ENCODE data around the gene RPL22.

GRCh38 chr1:6142734-6143133, 56.7 kb downstream of the RPL22 start:
- TF ChIP-seq, protein P1, sequence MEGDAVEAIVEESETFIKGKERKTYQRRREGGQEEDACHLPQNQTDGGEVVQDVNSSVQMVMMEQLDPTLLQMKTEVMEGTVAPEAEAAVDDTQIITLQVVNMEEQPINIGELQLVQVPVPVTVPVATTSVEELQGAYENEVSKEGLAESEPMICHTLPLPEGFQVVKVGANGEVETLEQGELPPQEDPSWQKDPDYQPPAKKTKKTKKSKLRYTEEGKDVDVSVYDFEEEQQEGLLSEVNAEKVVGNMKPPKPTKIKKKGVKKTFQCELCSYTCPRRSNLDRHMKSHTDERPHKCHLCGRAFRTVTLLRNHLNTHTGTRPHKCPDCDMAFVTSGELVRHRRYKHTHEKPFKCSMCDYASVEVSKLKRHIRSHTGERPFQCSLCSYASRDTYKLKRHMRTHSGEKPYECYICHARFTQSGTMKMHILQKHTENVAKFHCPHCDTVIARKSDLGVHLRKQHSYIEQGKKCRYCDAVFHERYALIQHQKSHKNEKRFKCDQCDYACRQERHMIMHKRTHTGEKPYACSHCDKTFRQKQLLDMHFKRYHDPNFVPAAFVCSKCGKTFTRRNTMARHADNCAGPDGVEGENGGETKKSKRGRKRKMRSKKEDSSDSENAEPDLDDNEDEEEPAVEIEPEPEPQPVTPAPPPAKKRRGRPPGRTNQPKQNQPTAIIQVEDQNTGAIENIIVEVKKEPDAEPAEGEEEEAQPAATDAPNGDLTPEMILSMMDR (IDR thresholded peaks at IDR 0.05) = no peak
- TF ChIP-seq EP300 (IDR thresholded peaks at IDR 0.05) = no peak

All from tibial nerve (tissue), 4 donors.